ENCODE measurements around the gene B3GAT3.

DNA sequence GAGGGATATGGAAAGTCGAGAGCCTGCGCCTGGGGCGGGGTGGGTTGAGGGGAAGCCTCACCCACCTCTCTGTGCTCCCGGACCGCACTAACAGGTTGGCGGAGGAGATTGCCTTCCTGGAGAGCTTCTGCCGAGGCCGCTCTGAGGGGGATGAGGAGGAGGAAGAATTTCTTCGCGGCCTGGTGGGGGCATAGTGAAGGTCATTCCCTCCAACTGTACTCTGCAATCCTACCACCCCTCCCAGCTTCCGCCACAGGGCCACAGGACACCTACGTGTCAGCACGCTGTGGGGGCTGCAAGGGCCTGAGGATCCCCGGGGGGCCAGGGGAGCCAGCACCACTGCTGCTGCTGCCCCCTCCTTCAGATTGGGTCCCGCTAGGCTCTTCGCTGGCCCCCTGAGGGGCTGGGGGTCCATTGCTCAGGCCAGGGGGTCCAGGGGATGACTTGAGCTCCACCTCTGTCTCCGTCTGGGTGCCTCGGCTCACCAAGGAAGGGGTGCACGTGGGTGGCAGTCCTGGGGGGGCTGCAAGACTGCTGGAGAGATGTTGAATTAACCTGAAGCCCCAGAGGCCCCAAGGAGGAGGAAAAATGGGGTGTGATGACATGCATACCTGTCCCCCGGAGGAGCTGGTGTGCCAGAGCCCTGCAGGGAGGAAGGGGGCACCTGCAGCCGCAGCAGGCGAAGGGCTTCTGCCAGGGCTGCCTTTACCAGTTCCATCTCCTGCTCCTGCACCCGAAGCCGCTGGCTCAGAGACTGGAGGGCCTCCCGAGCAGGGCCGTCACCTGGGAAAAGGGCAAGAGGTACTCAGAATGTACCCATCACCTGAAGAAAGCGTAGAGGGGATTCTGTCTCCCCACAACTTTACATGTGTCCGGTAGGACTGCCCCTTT is 10.7 kb downstream of the B3GAT3 start:
- no peak for TF ChIP-seq POLR2A (IDR thresholded peaks at IDR 0.05)
- TF ChIP-seq, protein P1, sequence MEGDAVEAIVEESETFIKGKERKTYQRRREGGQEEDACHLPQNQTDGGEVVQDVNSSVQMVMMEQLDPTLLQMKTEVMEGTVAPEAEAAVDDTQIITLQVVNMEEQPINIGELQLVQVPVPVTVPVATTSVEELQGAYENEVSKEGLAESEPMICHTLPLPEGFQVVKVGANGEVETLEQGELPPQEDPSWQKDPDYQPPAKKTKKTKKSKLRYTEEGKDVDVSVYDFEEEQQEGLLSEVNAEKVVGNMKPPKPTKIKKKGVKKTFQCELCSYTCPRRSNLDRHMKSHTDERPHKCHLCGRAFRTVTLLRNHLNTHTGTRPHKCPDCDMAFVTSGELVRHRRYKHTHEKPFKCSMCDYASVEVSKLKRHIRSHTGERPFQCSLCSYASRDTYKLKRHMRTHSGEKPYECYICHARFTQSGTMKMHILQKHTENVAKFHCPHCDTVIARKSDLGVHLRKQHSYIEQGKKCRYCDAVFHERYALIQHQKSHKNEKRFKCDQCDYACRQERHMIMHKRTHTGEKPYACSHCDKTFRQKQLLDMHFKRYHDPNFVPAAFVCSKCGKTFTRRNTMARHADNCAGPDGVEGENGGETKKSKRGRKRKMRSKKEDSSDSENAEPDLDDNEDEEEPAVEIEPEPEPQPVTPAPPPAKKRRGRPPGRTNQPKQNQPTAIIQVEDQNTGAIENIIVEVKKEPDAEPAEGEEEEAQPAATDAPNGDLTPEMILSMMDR (IDR thresholded peaks at IDR 0.05) = no peak
